Left colon (tissue), 2 donors: ENCODE measurements around the gene DCAF17. TPM values are rescaled to one million over a fixed set of nuclear protein-coding genes. Genes with fewer than 3 reads are reported as not detected.
A peak's percentile ranks its signal among the peaks of the same experiment; 100 is the strongest.

Source experiments
- ATAC-seq: fragments of 200-7000 bp; cut with Tn5 transposase; one replicate; pipeline ENCODE4 v1.9.1; 2020; ENCODE audit warnings: mild to moderate bottlenecking, moderate library complexity
- DNase-seq, 2 donors: peaks; one replicate each; pipeline ENCODE4 v3.0.0-alpha.2; 2020
- intact Hi-C, 2 donors: fragments of 100-400 bp; cut with DNase I in 1 of 2; cut with micrococcal nuclease in 1 of 2; formaldehyde crosslinking; loops; one replicate each; pipeline versions ENCODE4 v1.11.2 to v1.14.0; 2022; cut with DNase I, micrococcal nuclease
- long read RNA-seq: library from polyadenylated mRNA; unstranded; transcript quantifications from one replicate; pipeline ENCODE4 v2.0.0, GENCODE V29; 2021
- total RNA-seq, 2 donors: library from RNA; stranded (reverse); fragmentation: NEBNext Ultra II Directional; extraction: Animal tissue kit (Norgen Biotek cat#: 25700); gene quantifications; one replicate each; pipeline ENCODE4 v1.2.1, GENCODE V29; 2021
- donor health status: DM: no; HTN: no; CAD: no.
- donor health status: DM: yes; HTN: yes; CAD: no.

Gene DCAF17
- total RNA-seq: 10 to 100 TPM; 10.7 to 15.6 TPM
- long read RNA-seq, partial matches to known transcripts: 1 of 5 reads
- long read RNA-seq, other reads (novel, unspliced or antisense): 3 of 5 reads

- intact Hi-C loops: no loop called here
- ATAC-seq: peak; percentile 90
- peak; percentile 96 to 97 for DNase-seq
These were observed at the start of gene DCAF17 for GRCh38 chr2:171434013-171434989. Gene DCAF17, plus strand, starts transcription at chr2:171434226. Its CDS starts 352 bp downstream, at chr2:171434578.

GRCh38 chr2:171386627-171387026 lies 47.4 kb upstream of the DCAF17 start:
- intact Hi-C loops: no loop called here
- no peak for ATAC-seq
- DNase-seq: no peak

- ATAC-seq (no peak), DNase-seq (no peak)
- intact Hi-C loops: no loop called here
These were observed 47.0 kb upstream of the DCAF17 start for GRCh38 chr2:171387052-171387451.

- DNase-seq (no peak), ATAC-seq (no peak)
- intact Hi-C loops: no loop called here
These were observed 44.7 kb upstream of the DCAF17 start for GRCh38 chr2:171389325-171389724.

GRCh38 chr2:171389780-171390179 lies 44.2 kb upstream of the DCAF17 start:
- no peak for ATAC-seq
- no peak for DNase-seq
- intact Hi-C loops: no loop called here

- intact Hi-C loops: no loop called here
- no peak for ATAC-seq
- DNase-seq: no peak
These were observed 43.0 kb upstream of the DCAF17 start for GRCh38 chr2:171390941-171391516.

GRCh38 chr2:171391532-171391931 lies 42.5 kb upstream of the DCAF17 start:
- peak; percentile 58 for ATAC-seq
- intact Hi-C loops: no loop called here

GRCh38 chr2:171393487-171393886 lies 40.5 kb upstream of the DCAF17 start:
- ATAC-seq (no peak), DNase-seq (no peak)
- intact Hi-C loops: no loop called here

More at GRCh38 chr2:171391532-171391931, 42.5 kb upstream of the DCAF17 start:
- no peak for DNase-seq

GRCh38 chr2:171394164-171394740 lies 39.8 kb upstream of the DCAF17 start:
- intact Hi-C loops: no loop called here
- ATAC-seq (no peak), DNase-seq (no peak)

GRCh38 chr2:171399292-171399691 lies 34.7 kb upstream of the DCAF17 start:
- DNase-seq (no peak), ATAC-seq (no peak)
- intact Hi-C loops: no loop called here

- ATAC-seq (no peak), DNase-seq (no peak)
- intact Hi-C loops: no loop called here
These were observed 33.6 kb upstream of the DCAF17 start for GRCh38 chr2:171400395-171400794.

- intact Hi-C loops: no loop called here
- no peak for DNase-seq
These were observed 32.1 kb upstream of the DCAF17 start for GRCh38 chr2:171401947-171402346.

GRCh38 chr2:171402906-171403580 lies 31.0 kb upstream of the DCAF17 start:
- no peak for DNase-seq
- no peak for ATAC-seq
- intact Hi-C loops: no loop called here

More at GRCh38 chr2:171401947-171402346, 32.1 kb upstream of the DCAF17 start:
- ATAC-seq: no peak

GRCh38 chr2:171404261-171404660 lies 29.8 kb upstream of the DCAF17 start:
- intact Hi-C loops: no loop called here
- ATAC-seq (peak; percentile 30), DNase-seq (no peak)

- intact Hi-C loops: no loop called here
- no peak for ATAC-seq
These were observed 29.3 kb upstream of the DCAF17 start for GRCh38 chr2:171404719-171405118.

GRCh38 chr2:171405546-171405945 lies 28.5 kb upstream of the DCAF17 start:
- intact Hi-C loops: no loop called here
- DNase-seq (no peak), ATAC-seq (no peak)

More at GRCh38 chr2:171404719-171405118, 29.3 kb upstream of the DCAF17 start:
- DNase-seq: no peak

GRCh38 chr2:171406044-171406443 lies 28.0 kb upstream of the DCAF17 start:
- intact Hi-C loops: no loop called here
- ATAC-seq: no peak
- DNase-seq: no peak

- intact Hi-C loops: no loop called here
- ATAC-seq: no peak
- DNase-seq: no peak
These were observed 26.9 kb upstream of the DCAF17 start for GRCh38 chr2:171407030-171407675.

GRCh38 chr2:171407676-171408044 lies 26.4 kb upstream of the DCAF17 start:
- ATAC-seq (no peak), DNase-seq (no peak)
- intact Hi-C loops: no loop called here
